IMR-90 (cell line): ENCODE results near the gene BTBD17. TPM values are rescaled to one million over a fixed set of nuclear protein-coding genes. Genes with fewer than 3 reads are reported as not detected.

Experiments
- ATAC-seq: fragments of 200-7000 bp; cut with Tn5 transposase; 2 replicates; pipeline ENCODE4 v1.9.1; 2020; ENCODE audit warnings: low read depth, mild to moderate bottlenecking, moderate library complexity
- BruUV-seq: library from RNA; stranded (reverse); fragments of 400-500 nt; replicated peaks from 2 replicates; lab custom pipeline; 2021; lab: Mats Ljungman, UMichigan
- CTCF ChIA-PET: fragments of 300-600 bp; formaldehyde crosslinking; extraction: SDS; loops from one replicate; lab custom pipeline; 2021; ENCODE audit warnings: antibody characterized with exemption; lab: Yijun Ruan, JAX
- POLR2A ChIA-PET: fragments of 300-600 bp; sonication (Branson Sonifier 250); formaldehyde crosslinking; loops from one replicate; lab custom pipeline; 2022; ENCODE audit warnings: antibody characterized with exemption; ENCODE audit not compliant: unreplicated experiment; lab: Charles Lee
- DNase-seq: peaks from one replicate; pipeline ENCODE4 v3.0.0; 2013
- H2AFZ ChIP-seq: replicated peaks from 2 replicates; pipeline ENCODE3; 2013; ENCODE audit warnings: low read length, mild to moderate bottlenecking; ENCODE audit not compliant: poor library complexity
- H2AK5ac ChIP-seq: 2 replicates; pipeline ENCODE4 v1.6.1; 2013; ENCODE audit warnings: low read depth, low read length, inconsistent platforms
- H2AK9ac ChIP-seq: replicated peaks from 2 replicates; pipeline ENCODE3; 2013; ENCODE audit warnings: mild to moderate bottlenecking, low read depth, low read length, moderate library complexity; ENCODE audit not compliant: poor library complexity
- H2BK120ac ChIP-seq: 2 replicates; pipeline ENCODE4 v1.6.1; 2013; ENCODE audit warnings: low read depth, low read length, inconsistent platforms
- H2BK15ac ChIP-seq: 3 replicates; pipeline ENCODE4 v1.6.1; 2013; ENCODE audit warnings: low read depth, low read length, inconsistent platforms
- H2BK20ac ChIP-seq: 2 replicates; pipeline ENCODE4 v1.6.1; 2013; ENCODE audit warnings: low read depth, mild to moderate bottlenecking, inconsistent platforms, low read length, moderate library complexity
- H2BK5ac ChIP-seq: 2 replicates; pipeline ENCODE4 v1.6.1; 2013; ENCODE audit warnings: mild to moderate bottlenecking, low read depth, low read length, inconsistent platforms; ENCODE audit not compliant: poor library complexity, severe bottlenecking
- H3K14ac ChIP-seq: replicated peaks from 2 replicates; pipeline ENCODE4 v1.6.1; 2013; ENCODE audit warnings: low read depth, low read length, inconsistent platforms
- H3K18ac ChIP-seq: 2 replicates; pipeline ENCODE4 v1.6.1; 2013; ENCODE audit warnings: low read depth, low read length, control low read depth
- H3K23ac ChIP-seq: 2 replicates; pipeline ENCODE4 v1.6.1; 2013; ENCODE audit warnings: low read depth, low read length, inconsistent platforms
- H3K27ac ChIP-seq: 2 replicates; pipeline ENCODE4 v1.5.1; 2013; ENCODE audit warnings: mild to moderate bottlenecking, control low read depth, low read length; ENCODE audit not compliant: insufficient read depth
- H3K27me3 ChIP-seq: 2 replicates; pipeline ENCODE4 v1.6.1; 2013; ENCODE audit warnings: low read length; ENCODE audit not compliant: control insufficient read depth, insufficient read depth
- H3K36me3 ChIP-seq: 2 replicates; pipeline ENCODE4 v1.6.1; 2013; ENCODE audit warnings: low read length, mixed read lengths; ENCODE audit not compliant: control insufficient read depth, insufficient read depth
- H3K4ac ChIP-seq: 2 replicates; pipeline ENCODE4 v1.6.1; 2013; ENCODE audit warnings: low read depth, low read length, inconsistent platforms
- H3K4me1 ChIP-seq: 2 replicates; pipeline ENCODE4 v1.6.1; 2013; ENCODE audit warnings: low read length, mixed read lengths; ENCODE audit not compliant: control insufficient read depth, insufficient read depth
- H3K4me2 ChIP-seq: 2 replicates; pipeline ENCODE4 v1.6.1; 2013; ENCODE audit warnings: low read depth, mild to moderate bottlenecking, control low read depth, low read length, moderate library complexity
- H3K4me3 ChIP-seq: 2 replicates; pipeline ENCODE4 v1.5.1; 2013; ENCODE audit warnings: low read depth, mild to moderate bottlenecking, control low read depth, low read length, moderate library complexity; ENCODE audit not compliant: insufficient read depth
- H3K56ac ChIP-seq: 2 replicates; pipeline ENCODE4 v1.6.1; 2013; ENCODE audit warnings: low read length, inconsistent platforms; ENCODE audit not compliant: insufficient read depth; ENCODE audit errors: extremely low read depth
- H3K79me1 ChIP-seq, 2 experiments: 2 replicates each; pipeline ENCODE4 v1.6.1; 2013; ENCODE audit warnings: low read length in 2 of 2, inconsistent platforms in 1 of 2, low read depth in 1 of 2
- H3K9ac ChIP-seq: 2 replicates; pipeline ENCODE4 v1.6.1; 2013; ENCODE audit warnings: low read depth, low read length, control low read depth
- H3K9me1 ChIP-seq: 2 replicates; pipeline ENCODE4 v1.6.1; 2013; ENCODE audit warnings: low read length, inconsistent platforms; ENCODE audit not compliant: insufficient read depth
- H3K9me3 ChIP-seq: 2 replicates; pipeline ENCODE4 v1.6.1; 2013; ENCODE audit warnings: low read length; ENCODE audit not compliant: control insufficient read depth, insufficient read depth
- H4K20me1 ChIP-seq: 2 replicates; pipeline ENCODE4 v1.6.1; 2013; ENCODE audit warnings: low read length, inconsistent platforms; ENCODE audit not compliant: insufficient read depth
- H4K5ac ChIP-seq: 2 replicates; pipeline ENCODE4 v1.6.1; 2013; ENCODE audit warnings: mild to moderate bottlenecking, low read depth, low read length, control low read depth
- H4K8ac ChIP-seq, 2 experiments: 2 replicates each; pipeline ENCODE4 v1.6.1; 2013; ENCODE audit warnings: low read depth in 2 of 2, low read length in 2 of 2, control low read depth in 1 of 2, inconsistent platforms in 1 of 2
- H4K91ac ChIP-seq: 2 replicates; pipeline ENCODE4 v1.6.1; 2013; ENCODE audit warnings: low read depth, low read length, inconsistent platforms; ENCODE audit not compliant: insufficient read depth
- CEBPB ChIP-seq: IDR thresholded peaks from 2 replicates; pipeline ENCODE4 v1.6.1; 2012; ENCODE audit warnings: low read depth, low read length, improper control_type of control experiment
- CTCF ChIP-seq: conservative IDR thresholded peaks from 2 replicates; pipeline ENCODE4 v1.5.1; 2012; ENCODE audit warnings: mild to moderate bottlenecking, low read depth, low read length, improper control_type of control experiment
- ELK1 ChIP-seq: fragments of 150-350 bp; IDR thresholded peaks from 2 replicates; pipeline ENCODE4 v1.6.1; 2016; ENCODE audit warnings: low read depth, mild to moderate bottlenecking, low read length, moderate library complexity, borderline replicate concordance
- NFE2L2 ChIP-seq: fragments of 150-350 bp; IDR thresholded peaks from 2 replicates; pipeline ENCODE4 v1.6.1; 2016; ENCODE audit warnings: low read depth, mild to moderate bottlenecking, low read length
- WGBS, 2 experiments: methylation state at CpG; one replicate each; pipeline versions ENCODE4 v1.1.5 to v1.1.7; 2013; ENCODE audit warnings: missing lambda C conversion rate in 2 of 2; ENCODE audit not compliant: insufficient read length in 1 of 2; ENCODE audit errors: extremely low coverage in 2 of 2; 5-methylcytosine and 5-hydroxymethylcytosine counted together
- dilution Hi-C: fragments of 300-500 bp; cut with HindIII; formaldehyde crosslinking; loops from one replicate; pipeline ENCODE4 v1.14.3; 2018; ENCODE audit warnings: low sequenced_read_pairs; ENCODE audit not compliant: unreplicated experiment
- in situ Hi-C: fragments of 300-500 bp; cut with MboI; formaldehyde crosslinking; loops from 3 replicates; pipeline ENCODE4 v1.14.3; 2019; ENCODE audit warnings: low sequenced_read_pairs, inconsistent platforms, mixed read lengths
- intact Hi-C: fragments of 100-400 bp; cut with micrococcal nuclease; formaldehyde crosslinking; loops from 2 replicates; pipeline ENCODE4 v1.10.0; 2022
- polyA plus RNA-seq, 3 experiments: library from polyadenylated mRNA; depleted of rRNA; stranded (reverse); fragments of >200 nt; gene quantifications; 2 replicates each; pipeline ENCODE4 v1.2.3, GENCODE V29; 2012; ENCODE audit warnings: low replicate concordance in 1 of 3
- total RNA-seq: library from RNA; depleted of rRNA; stranded (reverse); fragments of >200 nt; gene quantifications from 2 replicates; pipeline ENCODE4 v1.2.3, GENCODE V29; 2012

BTBD17 gene
- total and polyA plus RNA-seq, 2 of the 4 experiments (the other 2 are of a cell fraction) = not detected

GRCh38 chr17:74354561-74354960, 7.1 kb downstream of the BTBD17 start:
- Histone ChIP-seq H3K27me3 (peaks cover 16% of the 10 kb centered on the region; the same call in 1 of the 2 replicates), H3K9me1 (no peaks in the 10 kb centered on the region), H2BK15ac (no peak overlapping the region), H3K9me3 (no peaks in the 10 kb centered on the region), H3K27ac (no peak overlapping the region), H4K91ac (no peak overlapping the region), H4K8ac (no peak overlapping the region), H3K4me3 (no peak overlapping the region), H3K4me1 (no peaks in the 10 kb centered on the region), H3K9ac (no peak overlapping the region), H3K18ac (no peak overlapping the region), H3K4ac (no peak overlapping the region), H3K36me3 (no peaks in the 10 kb centered on the region), H3K56ac (no peak overlapping the region), H2AK5ac (no peak overlapping the region), H3K79me1 (no peaks in the 10 kb centered on the region), H2BK120ac (no peak overlapping the region), H2BK5ac (no peak overlapping the region), H2AFZ (no peak overlapping the region), H3K14ac (no peak overlapping the region), H4K20me1 (no peaks in the 10 kb centered on the region), H2BK20ac (no peak overlapping the region), H2AK9ac (no peak overlapping the region), H3K4me2 (no peak overlapping the region), H3K23ac (no peak overlapping the region), H4K5ac (no peak overlapping the region)
- ChIA-PET CTCF (interaction anchor here (0.6 kb wide), 1 partner anchor 19 kb away, joined by 3 read pairs; no protein-coding TSS in a partner anchor), POLR2A (no interaction called here)
- WGBS, 2 experiments = no CpG with 5 or more reads among the region's 10 CpGs
- dilution Hi-C loops (no loop called here), intact Hi-C loops (no loop called here), in situ Hi-C loops (no loop called here)
- ATAC-seq (no peak), DNase-seq (no peak)
- TF ChIP-seq CTCF (no peak), ELK1 (no peak), NFE2L2 (no peak), CEBPB (no peak)
- no TSS peak for BruUV-seq
